Sciatic nerve (tissue), 2 donors: ENCODE data around the gene BRI3BP. TPM values are rescaled to one million over a fixed set of nuclear protein-coding genes. Genes with fewer than 3 reads are reported as not detected.
"Not testable (repeated sequence)": the region's sequence is repeated elsewhere in the genome, so short reads cannot be mapped to it uniquely, and the experiment has no call there.

Experiments used
- ATAC-seq: fragments of 200-7000 bp; cut with Tn5 transposase; one replicate; pipeline ENCODE4 v1.9.1; 2020; ENCODE audit warnings: mild to moderate bottlenecking, moderate library complexity
- DNase-seq: peaks from one replicate; pipeline ENCODE4 v3.0.0-alpha.2; 2020; ENCODE audit warnings: low spot score
- intact Hi-C: fragments of 100-400 bp; cut with DNase I; formaldehyde crosslinking; loops from one replicate; pipeline ENCODE4 v1.14.2; 2022
- total RNA-seq: library from RNA; stranded (reverse); fragmentation: NEBNext Ultra II Directional; extraction: Animal tissue kit (Norgen Biotek cat#: 25700); gene quantifications from one replicate; pipeline ENCODE4 v1.2.1, GENCODE V29; 2021
- donor health status: DM: no; HTN: no; CAD: no.
- donor health status: DM: no; HTN: no; CAD: no.

The BRI3BP gene
- total RNA-seq, 1 donor from 2014 or later = 4.0 TPM

GRCh38 chr12:125014526-125014925 lies 21.1 kb downstream of the BRI3BP start:
- intact Hi-C loops = no loop called here
- no peak for DNase-seq
- ATAC-seq = no peak

GRCh38 chr12:125015680-125016310 lies 22.4 kb downstream of the BRI3BP start:
- ATAC-seq = no peak
- intact Hi-C loops = loop anchor here (5.0 kb wide), 1 partner anchor 502 kb away; no protein-coding TSS in a partner anchor

GRCh38 chr12:125017801-125018200 lies 24.4 kb downstream of the BRI3BP start:
- DNase-seq (no peak), ATAC-seq (no peak)
- intact Hi-C loops = loop anchor here (5.0 kb wide), 1 partner anchor 500 kb away; no protein-coding TSS in a partner anchor

More at GRCh38 chr12:125015680-125016310, 22.4 kb downstream of the BRI3BP start:
- DNase-seq = no peak

GRCh38 chr12:125018356-125018755 lies 24.9 kb downstream of the BRI3BP start:
- intact Hi-C loops = loop anchor here (5.0 kb wide), 1 partner anchor 499 kb away; no protein-coding TSS in a partner anchor
- DNase-seq = no peak
- ATAC-seq = no peak

- DNase-seq (no peak), ATAC-seq (no peak)
- intact Hi-C loops = no loop called here
These were observed 27.7 kb downstream of the BRI3BP start for GRCh38 chr12:125021096-125021495.

GRCh38 chr12:125021771-125022170 lies 28.3 kb downstream of the BRI3BP start:
- ATAC-seq (no peak), DNase-seq (no peak)
- intact Hi-C loops = no loop called here

- no peak for DNase-seq
- no peak for ATAC-seq
- intact Hi-C loops = no loop called here
These were observed 29.6 kb downstream of the BRI3BP start for GRCh38 chr12:125023065-125023464.

GRCh38 chr12:125024949-125025563 lies 31.6 kb downstream of the BRI3BP start:
- no peak for ATAC-seq
- no peak for DNase-seq
- intact Hi-C loops = no loop called here

- intact Hi-C loops = no loop called here
- ATAC-seq (no peak), DNase-seq (no peak)
These were observed 32.3 kb downstream of the BRI3BP start for GRCh38 chr12:125025606-125026235.

- intact Hi-C loops = no loop called here
- ATAC-seq = no peak
- no peak for DNase-seq
These were observed 34.7 kb downstream of the BRI3BP start for GRCh38 chr12:125028106-125028505.

GRCh38 chr12:125029761-125030358 lies 36.4 kb downstream of the BRI3BP start:
- ATAC-seq (no peak), DNase-seq (no peak)
- intact Hi-C loops = no loop called here

GRCh38 chr12:125031471-125031870 lies 38.0 kb downstream of the BRI3BP start:
- DNase-seq, intact Hi-C loops, ATAC-seq: not testable (repeated sequence)

GRCh38 chr12:125032466-125033152 lies 39.2 kb downstream of the BRI3BP start:
- intact Hi-C loops = no loop called here
- ATAC-seq (no peak), DNase-seq (no peak)

GRCh38 chr12:125033288-125033687 lies 39.8 kb downstream of the BRI3BP start:
- intact Hi-C loops = no loop called here
- ATAC-seq (no peak), DNase-seq (no peak)

GRCh38 chr12:125038976-125039625 lies 45.7 kb downstream of the BRI3BP start:
- DNase-seq (no peak), ATAC-seq (no peak)
- intact Hi-C loops = no loop called here

GRCh38 chr12:125049093-125049458 lies 55.6 kb downstream of the BRI3BP start:
- ATAC-seq (no peak), DNase-seq (no peak)
- intact Hi-C loops = no loop called here

- no peak for ATAC-seq
- no peak for DNase-seq
- intact Hi-C loops = no loop called here
These were observed 57.0 kb downstream of the BRI3BP start for GRCh38 chr12:125050446-125050845.

- DNase-seq (no peak), ATAC-seq (no peak)
- intact Hi-C loops = no loop called here
These were observed 57.4 kb downstream of the BRI3BP start for GRCh38 chr12:125050868-125051267.

GRCh38 chr12:125053821-125054220 lies 60.4 kb downstream of the BRI3BP start:
- DNase-seq (no peak), ATAC-seq (peak; percentile 54)
- intact Hi-C loops = no loop called here
